ENCODE results near the gene ERBB4. TPM values are rescaled to one million over a fixed set of nuclear protein-coding genes. Genes with fewer than 3 reads are reported as not detected.

The ERBB4 gene
- total RNA-seq, 1 donor from 2014 or later = 0.36 TPM

GRCh38 chr2:211391189-211391567, 1147.4 kb downstream of the ERBB4 start:
- Mint-ChIP-seq H3K4me3 (ENCODE audit: unreplicated experiment) (no peak overlapping the region), H3K27ac (ENCODE audit: unreplicated experiment) (no peak overlapping the region), H3K4me1 (ENCODE audit: unreplicated experiment) (no peaks in the 10 kb centered on the region), H3K36me3 (ENCODE audit: low read depth, unreplicated experiment) (no peaks in the 10 kb centered on the region), H3K9me3 (ENCODE audit: unreplicated experiment) (no peaks in the 10 kb centered on the region), H3K27me3 (ENCODE audit: unreplicated experiment) (no peaks in the 10 kb centered on the region)
- TF ChIP-seq CTCF (IDR thresholded peaks at IDR 0.05; ENCODE audit: unreplicated experiment) = no peak
- DNase-seq (ENCODE audit: low spot score) = no peak

- no peak overlapping the region for H3K4me3 Mint-ChIP-seq (ENCODE audit: unreplicated experiment)
- H3K36me3 Mint-ChIP-seq (ENCODE audit: low read depth, unreplicated experiment) = no peaks in the 10 kb centered on the region
- no peaks in the 10 kb centered on the region for H3K27me3 Mint-ChIP-seq (ENCODE audit: unreplicated experiment)
- H3K9me3 Mint-ChIP-seq (ENCODE audit: unreplicated experiment) = no peaks in the 10 kb centered on the region
- H3K27ac Mint-ChIP-seq (ENCODE audit: unreplicated experiment) = no peak overlapping the region
- no peaks in the 10 kb centered on the region for H3K4me1 Mint-ChIP-seq (ENCODE audit: unreplicated experiment)
- TF ChIP-seq CTCF (IDR thresholded peaks at IDR 0.05; ENCODE audit: unreplicated experiment) = no peak
- no peak for DNase-seq (ENCODE audit: low spot score)
These were observed 1147.9 kb downstream of the ERBB4 start for GRCh38 chr2:211390536-211391188.

GRCh38 chr2:211387734-211388133, 1150.9 kb downstream of the ERBB4 start:
- no peaks in the 10 kb centered on the region for H3K36me3 Mint-ChIP-seq (ENCODE audit: low read depth, unreplicated experiment)
- no peak for DNase-seq (ENCODE audit: low spot score)
- H3K4me3 Mint-ChIP-seq (ENCODE audit: unreplicated experiment) = no peak overlapping the region
- no peak for TF ChIP-seq CTCF (IDR thresholded peaks at IDR 0.05; ENCODE audit: unreplicated experiment)
- no peak overlapping the region for H3K27ac Mint-ChIP-seq (ENCODE audit: unreplicated experiment)
- no peaks in the 10 kb centered on the region for H3K9me3 Mint-ChIP-seq (ENCODE audit: unreplicated experiment)
- H3K27me3 Mint-ChIP-seq (ENCODE audit: unreplicated experiment) = no peaks in the 10 kb centered on the region
- no peaks in the 10 kb centered on the region for H3K4me1 Mint-ChIP-seq (ENCODE audit: unreplicated experiment)

GRCh38 chr2:211380041-211380440, 1158.6 kb downstream of the ERBB4 start:
- Mint-ChIP-seq H3K9me3 (ENCODE audit: unreplicated experiment) (no peaks in the 10 kb centered on the region), H3K4me1 (ENCODE audit: unreplicated experiment) (no peaks in the 10 kb centered on the region), H3K27ac (ENCODE audit: unreplicated experiment) (no peak overlapping the region), H3K36me3 (ENCODE audit: low read depth, unreplicated experiment) (no peaks in the 10 kb centered on the region), H3K27me3 (ENCODE audit: unreplicated experiment) (no peaks in the 10 kb centered on the region), H3K4me3 (ENCODE audit: unreplicated experiment) (no peak overlapping the region)
- no peak for DNase-seq (ENCODE audit: low spot score)
- TF ChIP-seq CTCF (IDR thresholded peaks at IDR 0.05; ENCODE audit: unreplicated experiment) = no peak

GRCh38 chr2:211376410-211376809, 1162.2 kb downstream of the ERBB4 start:
- Mint-ChIP-seq H3K4me1 (ENCODE audit: unreplicated experiment) (no peaks in the 10 kb centered on the region), H3K9me3 (ENCODE audit: unreplicated experiment) (no peaks in the 10 kb centered on the region), H3K4me3 (ENCODE audit: unreplicated experiment) (no peak overlapping the region), H3K36me3 (ENCODE audit: low read depth, unreplicated experiment) (no peaks in the 10 kb centered on the region), H3K27me3 (ENCODE audit: unreplicated experiment) (no peaks in the 10 kb centered on the region), H3K27ac (ENCODE audit: unreplicated experiment) (no peak overlapping the region)
- TF ChIP-seq CTCF (IDR thresholded peaks at IDR 0.05; ENCODE audit: unreplicated experiment) = no peak
- no peak for DNase-seq (ENCODE audit: low spot score)
